GM19463 (cell line): Measurements from ENCODE around the gene EGFLAM.

Experiments used
- ATAC-seq: cut with Tn5 transposase; IDR thresholded peaks from one replicate; pipeline ENCODE4 v1.9.1; 2021; ENCODE audit warnings: mild to moderate bottlenecking, moderate library complexity; ENCODE audit not compliant: unreplicated experiment

EGFLAM gene

GRCh38 chr5:38371596-38371995 lies 113.2 kb downstream of the EGFLAM start:
- no peak for ATAC-seq

GRCh38 chr5:38373743-38374142 lies 115.4 kb downstream of the EGFLAM start:
- no peak for ATAC-seq

GRCh38 chr5:38375423-38375822 lies 117.1 kb downstream of the EGFLAM start:
- no peak for ATAC-seq

GRCh38 chr5:38376404-38376803 lies 118.0 kb downstream of the EGFLAM start:
- ATAC-seq: no peak

GRCh38 chr5:38378579-38378978 lies 120.2 kb downstream of the EGFLAM start:
- ATAC-seq: no peak

GRCh38 chr5:38379350-38379937 lies 121.1 kb downstream of the EGFLAM start:
- ATAC-seq: no peak

GRCh38 chr5:38380537-38380936 lies 122.2 kb downstream of the EGFLAM start:
- ATAC-seq: no peak

- no peak for ATAC-seq
These were observed 123.0 kb downstream of the EGFLAM start for GRCh38 chr5:38381361-38381760.

GRCh38 chr5:38382898-38383297 lies 124.5 kb downstream of the EGFLAM start:
- ATAC-seq: peak; percentile 100

- no peak for ATAC-seq
These were observed 125.3 kb downstream of the EGFLAM start for GRCh38 chr5:38383701-38384100.

- no peak for ATAC-seq
These were observed 126.0 kb downstream of the EGFLAM start for GRCh38 chr5:38384396-38384795.

GRCh38 chr5:38387161-38387560 lies 128.8 kb downstream of the EGFLAM start:
- no peak for ATAC-seq

- no peak for ATAC-seq
These were observed 135.3 kb downstream of the EGFLAM start for GRCh38 chr5:38393636-38394035.

- no peak for ATAC-seq
These were observed 138.4 kb downstream of the EGFLAM start for GRCh38 chr5:38396766-38397165.

GRCh38 chr5:38400365-38400764 lies 142.0 kb downstream of the EGFLAM start:
- no peak for ATAC-seq

GRCh38 chr5:38401145-38401544 lies 142.8 kb downstream of the EGFLAM start:
- ATAC-seq: no peak

GRCh38 chr5:38403406-38403805 lies 145.0 kb downstream of the EGFLAM start:
- no peak for ATAC-seq

- no peak for ATAC-seq
These were observed 145.7 kb downstream of the EGFLAM start for GRCh38 chr5:38403877-38404635.

- no peak for ATAC-seq
These were observed 146.4 kb downstream of the EGFLAM start for GRCh38 chr5:38404667-38405276.

GRCh38 chr5:38408446-38409198 lies 150.3 kb downstream of the EGFLAM start:
- ATAC-seq: no peak

GRCh38 chr5:38410304-38410990 lies 152.1 kb downstream of the EGFLAM start:
- ATAC-seq: no peak
